H9 (cell line): ENCODE results near the gene MRRF. TPM values are rescaled to one million over a fixed set of nuclear protein-coding genes. Genes with fewer than 3 reads are reported as not detected.
"Not testable (repeated sequence)": the region's sequence is repeated elsewhere in the genome, so short reads cannot be mapped to it uniquely, and the experiment has no call there.

Experiments
- DNase-seq: peaks from one replicate; pipeline ENCODE4 v3.0.0-alpha.2; 2017
- H2AFZ ChIP-seq: one replicate; pipeline ENCODE4 v1.6.1; 2013; ENCODE audit warnings: mild to moderate bottlenecking, low read length, control low read depth, moderate library complexity
- H2AK5ac ChIP-seq: 2 replicates; pipeline ENCODE4 v1.6.1; 2013; ENCODE audit warnings: low read length, control low read depth, mixed read lengths; ENCODE audit not compliant: insufficient read length
- H2BK120ac ChIP-seq: one replicate; pipeline ENCODE4 v1.6.1; 2013; ENCODE audit warnings: low read depth, mild to moderate bottlenecking, low read length, control low read depth, inconsistent platforms; ENCODE audit not compliant: poor library complexity, severe bottlenecking
- H2BK12ac ChIP-seq: 2 replicates; pipeline ENCODE4 v1.6.1; 2013; ENCODE audit warnings: low read length, control low read depth, mixed read lengths, low read depth; ENCODE audit not compliant: insufficient read length
- H2BK15ac ChIP-seq: 2 replicates; pipeline ENCODE4 v1.6.1; 2013; ENCODE audit warnings: low read depth, low read length, control low read depth
- H2BK20ac ChIP-seq: one replicate; pipeline ENCODE4 v1.6.1; 2013; ENCODE audit warnings: low read depth, mild to moderate bottlenecking, low read length, control low read depth, inconsistent platforms; ENCODE audit not compliant: poor library complexity, severe bottlenecking
- H2BK5ac ChIP-seq: 2 replicates; pipeline ENCODE4 v1.6.1; 2013; ENCODE audit warnings: low read length, control low read depth, mixed read lengths; ENCODE audit not compliant: insufficient read length
- H3K14ac ChIP-seq: 2 replicates; pipeline ENCODE4 v1.6.1; 2013; ENCODE audit warnings: low read length, control low read depth; ENCODE audit not compliant: insufficient read depth
- H3K18ac ChIP-seq: 2 replicates; pipeline ENCODE4 v1.6.1; 2013; ENCODE audit warnings: low read depth, mild to moderate bottlenecking, mixed read lengths, low read length, control low read depth; ENCODE audit not compliant: insufficient read length
- H3K23ac ChIP-seq: 2 replicates; pipeline ENCODE4 v1.6.1; 2013; ENCODE audit warnings: low read length, control low read depth, mixed read lengths, low read depth; ENCODE audit not compliant: insufficient read length
- H3K23me2 ChIP-seq: 2 replicates; pipeline ENCODE4 v1.6.1; 2013; ENCODE audit warnings: low read depth, mild to moderate bottlenecking, mixed read lengths, low read length, control low read depth; ENCODE audit not compliant: insufficient read length, poor library complexity, severe bottlenecking
- H3K27ac ChIP-seq: 2 replicates; pipeline ENCODE4 v1.5.1; 2013; ENCODE audit warnings: low read length, control low read depth, mixed read lengths, low read depth; ENCODE audit not compliant: insufficient read length
- H3K27me3 ChIP-seq: 2 replicates; pipeline ENCODE4 v1.6.1; 2013; ENCODE audit warnings: low read length, control low read depth, inconsistent platforms; ENCODE audit not compliant: insufficient read depth
- H3K4ac ChIP-seq: 2 replicates; pipeline ENCODE4 v1.6.1; 2013; ENCODE audit warnings: low read depth, mild to moderate bottlenecking, control low read depth, inconsistent platforms, low read length, moderate library complexity
- H3K4me1 ChIP-seq: 2 replicates; pipeline ENCODE4 v1.6.1; 2013; ENCODE audit warnings: low read length, control low read depth, inconsistent platforms; ENCODE audit not compliant: insufficient read depth
- H3K4me2 ChIP-seq: 2 replicates; pipeline ENCODE4 v1.6.1; 2013; ENCODE audit warnings: low read length, control low read depth, mixed read lengths; ENCODE audit not compliant: insufficient read length, insufficient read depth
- H3K56ac ChIP-seq: 2 replicates; pipeline ENCODE4 v1.6.1; 2013; ENCODE audit warnings: low read depth, mild to moderate bottlenecking, mixed read lengths, low read length, control low read depth; ENCODE audit not compliant: insufficient read length
- H3K79me1 ChIP-seq: 2 replicates; pipeline ENCODE4 v1.6.1; 2013; ENCODE audit warnings: low read depth, mild to moderate bottlenecking, moderate library complexity, low read length, control low read depth, inconsistent platforms; ENCODE audit not compliant: insufficient read depth, poor library complexity, severe bottlenecking
- H3K79me2 ChIP-seq: 2 replicates; pipeline ENCODE4 v1.6.1; 2013; ENCODE audit warnings: low read length, control low read depth, inconsistent platforms; ENCODE audit not compliant: insufficient read depth
- H3K9ac ChIP-seq: 2 replicates; pipeline ENCODE4 v1.6.1; 2013; ENCODE audit warnings: low read length, control low read depth, mixed read lengths; ENCODE audit not compliant: insufficient read length; ENCODE audit errors: extremely low read depth
- H3K9me3 ChIP-seq: one replicate; pipeline ENCODE4 v1.6.1; 2013; ENCODE audit warnings: low read depth, low read length, inconsistent platforms; ENCODE audit not compliant: control insufficient read depth
- H3T11ph ChIP-seq: one replicate; pipeline ENCODE4 v1.6.1; 2013; ENCODE audit warnings: mild to moderate bottlenecking, low read length, control low read depth, inconsistent platforms
- H4K20me1 ChIP-seq: one replicate; pipeline ENCODE4 v1.6.1; 2013; ENCODE audit not compliant: control insufficient read depth, insufficient read length, insufficient read depth
- H4K5ac ChIP-seq: 2 replicates; pipeline ENCODE4 v1.6.1; 2013; ENCODE audit warnings: low read depth, mild to moderate bottlenecking, mixed read lengths, low read length, control low read depth; ENCODE audit not compliant: insufficient read length
- H4K8ac ChIP-seq: replicated peaks from 2 replicates; pipeline ENCODE4 v1.6.1; 2013; ENCODE audit warnings: low read length, control low read depth, mixed read lengths, low read depth; ENCODE audit not compliant: insufficient read length
- H4K91ac ChIP-seq: 2 replicates; pipeline ENCODE4 v1.6.1; 2013; ENCODE audit warnings: low read depth, mild to moderate bottlenecking, moderate library complexity, mixed read lengths, low read length, control low read depth; ENCODE audit not compliant: insufficient read length
- H3K27ac Mint-ChIP-seq, 3 experiments: 2 replicates in 2 of 3; 3 replicates in 1 of 3; pipeline ENCODE4 v1.8.0; 2020 to 2021; ENCODE audit warnings: mixed read lengths in 3 of 3, mild to moderate bottlenecking in 1 of 3, moderate library complexity in 1 of 3
- H3K27me3 Mint-ChIP-seq: 2 replicates; pipeline ENCODE4 v1.8.0; 2021; ENCODE audit warnings: low read depth, mild to moderate bottlenecking, moderate library complexity, mixed read lengths
- H3K36me3 Mint-ChIP-seq, 3 experiments: 2 replicates in 2 of 3; 3 replicates in 1 of 3; pipeline ENCODE4 v1.8.0; 2020 to 2021; ENCODE audit warnings: low read depth in 3 of 3, mixed read lengths in 3 of 3; ENCODE audit not compliant: insufficient read depth in 1 of 3
- H3K4me1 Mint-ChIP-seq, 2 experiments: 2 replicates each; pipeline ENCODE4 v1.8.0; 2020; ENCODE audit warnings: mixed read lengths in 2 of 2
- H3K4me3 Mint-ChIP-seq, 2 experiments: 2 replicates in 1 of 2; 3 replicates in 1 of 2; pipeline ENCODE4 v1.8.0; 2020 to 2021; ENCODE audit warnings: mild to moderate bottlenecking in 2 of 2, mixed read lengths in 2 of 2, moderate library complexity in 1 of 2
- H3K9me3 Mint-ChIP-seq, 2 experiments: 2 replicates in 1 of 2; 3 replicates in 1 of 2; pipeline ENCODE4 v1.8.0; 2020; ENCODE audit warnings: mild to moderate bottlenecking in 2 of 2, mixed read lengths in 2 of 2, moderate library complexity in 1 of 2
- CTCF ChIP-seq: fragments of 200-600 bp; sonication (generic); conservative IDR thresholded peaks from 3 replicates; pipeline ENCODE4 v1.8.0; 2021; ENCODE audit warnings: antibody characterized with exemption, mild to moderate bottlenecking
- WGBS: extraction: QIAGEN DNeasy Blood & Tissue Kit; methylation state at CpG from one replicate; pipeline ENCODE4 v1.1.7; 2013; ENCODE audit warnings: missing lambda C conversion rate, low lambda C conversion rate, mixed read lengths; ENCODE audit not compliant: insufficient read length; ENCODE audit errors: extremely low coverage; 5-methylcytosine and 5-hydroxymethylcytosine counted together
- total RNA-seq: library from RNA; stranded (reverse); gene quantifications from 2 replicates; pipeline ENCODE4 v1.2.1, GENCODE V29; 2021

The MRRF gene
- total RNA-seq, 1 experiment from 2014 or later: 33.7 TPM

DNA sequence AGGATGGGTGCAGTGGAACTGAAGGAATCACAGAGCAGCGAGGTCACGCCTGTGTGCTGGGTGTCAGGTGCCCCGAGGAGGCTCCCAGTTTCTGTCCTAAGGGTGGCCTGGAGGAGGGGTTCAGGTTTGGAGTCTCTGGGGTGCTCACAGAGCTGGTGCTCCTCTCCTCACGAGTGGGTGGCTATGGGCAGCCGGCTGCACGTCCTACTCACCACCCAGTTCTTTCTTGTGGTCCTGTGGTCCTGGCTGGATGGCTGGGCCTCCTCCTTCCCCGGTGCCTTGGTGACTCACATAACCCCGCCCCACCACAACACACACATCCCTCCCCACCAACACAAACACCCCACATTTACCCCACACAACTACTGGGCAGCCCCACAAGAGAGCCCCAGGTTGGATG, 96.2 kb downstream of the MRRF start:
- Histone ChIP-seq H4K20me1 (no peaks in the 10 kb centered on the region), H3K56ac (no peak overlapping the region), H3K23me2 (no peaks in the 10 kb centered on the region), H3K79me2 (no peaks in the 10 kb centered on the region), H2BK5ac (no peak overlapping the region), H2AK5ac (no peak overlapping the region), H2BK12ac (no peak overlapping the region), H3K27me3 (no peaks in the 10 kb centered on the region), H3K9ac (no peak overlapping the region), H3K9me3 (no peaks in the 10 kb centered on the region), H3K14ac (no peak overlapping the region; the same call in 1 of the 2 replicates), H4K8ac (no peak overlapping the region), H3K4ac (no peak overlapping the region), H4K5ac (no peak overlapping the region), H3K4me1 (no peaks in the 10 kb centered on the region), H2AFZ (no peak overlapping the region), H4K91ac (no peak overlapping the region), H3T11ph (no peak overlapping the region), H3K18ac (no peak overlapping the region), H2BK15ac (no peak overlapping the region), H3K79me1 (no peaks in the 10 kb centered on the region), H2BK20ac (no peak overlapping the region), H2BK120ac (no peak overlapping the region), H3K4me2 (no peak overlapping the region), H3K23ac (no peak overlapping the region), H3K27ac (no peak overlapping the region)
- no peaks in the 10 kb centered on the region; a peak in 1 of 4 replicates for H3K4me1 Mint-ChIP-seq
- no peaks in the 10 kb centered on the region for H3K36me3 Mint-ChIP-seq
- no peak overlapping the region for H3K4me3 Mint-ChIP-seq
- no peak overlapping the region for H3K27ac Mint-ChIP-seq
- 0 out of 5 replicates have a peak, but pooled peaks cover 0 to 2% of the 10 kb centered on the region in 2 experiments for H3K9me3 Mint-ChIP-seq
- no peak for DNase-seq
- TF ChIP-seq CTCF: no peak
- peaks cover 18% of the 10 kb centered on the region for H3K27me3 Mint-ChIP-seq
- no CpG with 5 or more reads among the region's 8 CpGs for whole genome bisulfite sequencing

DNA sequence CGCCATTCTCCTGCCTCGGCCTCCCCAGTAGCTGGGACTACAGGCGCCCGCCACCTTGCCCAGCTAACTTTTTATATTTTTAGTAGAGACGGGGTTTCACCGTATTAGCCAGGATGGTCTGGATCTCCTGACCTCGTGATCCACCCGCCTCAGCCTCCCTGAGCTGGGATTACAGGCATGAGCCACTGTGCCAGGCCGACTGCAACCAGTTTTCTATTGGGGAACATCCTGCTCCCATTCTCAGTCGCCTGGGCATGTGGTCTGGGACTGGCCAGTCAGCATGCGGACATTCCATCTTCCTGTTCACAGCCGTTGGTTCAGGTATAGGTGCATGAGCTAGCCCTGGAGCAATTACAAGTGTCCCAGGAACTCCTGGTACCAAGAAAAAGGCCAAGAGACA, 98.4 kb downstream of the MRRF start:
- not testable (repeated sequence) for H2AFZ ChIP-seq, H3K9me3 ChIP-seq, H3K56ac ChIP-seq, H2BK20ac ChIP-seq, H3K79me1 ChIP-seq, H3K4me1 Mint-ChIP-seq, H4K20me1 ChIP-seq, H3T11ph ChIP-seq, H3K9me3 Mint-ChIP-seq, H2BK15ac ChIP-seq, H2BK120ac ChIP-seq, H3K4me2 ChIP-seq, H3K4me1 ChIP-seq, H3K14ac ChIP-seq, H3K4me3 Mint-ChIP-seq, H4K8ac ChIP-seq, H3K27ac ChIP-seq, H3K4ac ChIP-seq, H3K18ac ChIP-seq, H4K91ac ChIP-seq, H4K5ac ChIP-seq, DNase-seq, H3K27me3 ChIP-seq, H3K23me2 ChIP-seq, H3K9ac ChIP-seq, H2BK5ac ChIP-seq, H2BK12ac ChIP-seq, H3K23ac ChIP-seq, H3K27me3 Mint-ChIP-seq, H3K79me2 ChIP-seq, H3K36me3 Mint-ChIP-seq, H2AK5ac ChIP-seq, H3K27ac Mint-ChIP-seq
- WGBS: no CpG with 5 or more reads among the region's 12 CpGs
